GM21576 (cell line): ENCODE results near the gene SERPINH1.

Experiments
- ATAC-seq: cut with Tn5 transposase; IDR thresholded peaks from one replicate; pipeline ENCODE4 v1.9.1; 2021; ENCODE audit warnings: mild to moderate bottlenecking, moderate library complexity; ENCODE audit not compliant: unreplicated experiment

Gene SERPINH1

DNA sequence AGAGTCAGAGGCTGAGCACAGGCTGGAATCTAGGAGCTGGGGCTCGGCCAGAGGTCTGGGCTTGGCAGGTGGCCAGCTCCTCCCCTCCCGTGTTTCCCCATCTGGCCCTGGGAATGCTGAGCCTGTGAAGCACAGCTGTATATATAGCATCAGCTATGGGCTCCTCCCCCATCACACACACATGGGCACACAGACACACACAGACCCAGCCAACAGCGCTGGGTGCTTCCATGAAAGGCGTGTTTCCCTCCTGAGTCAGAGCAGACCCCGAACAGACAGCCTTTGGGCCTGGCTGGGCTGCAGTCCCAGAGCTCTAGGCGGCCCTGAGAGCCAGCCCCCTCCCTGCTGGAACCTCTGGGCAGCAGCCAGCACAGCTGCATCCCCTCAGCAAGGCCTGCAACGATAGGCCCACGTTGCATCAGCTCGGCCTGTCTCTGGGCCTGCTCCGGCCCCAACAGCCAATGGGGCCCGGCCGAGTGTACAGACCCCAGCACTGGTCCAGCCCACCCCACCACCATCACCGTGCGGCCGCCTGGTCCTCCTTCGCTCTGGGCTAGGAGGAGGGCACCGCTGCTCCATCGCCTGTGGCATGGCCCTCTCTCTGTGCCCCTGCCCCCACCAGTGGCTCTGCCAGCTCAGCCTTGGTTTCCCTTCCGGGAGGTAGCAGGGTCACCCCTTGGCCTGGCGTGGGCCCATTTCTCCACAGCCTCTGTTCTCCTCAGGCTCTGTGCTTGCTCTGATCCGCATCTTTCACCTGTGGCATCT, 7.6 kb upstream of the SERPINH1 start:
- no peak for ATAC-seq

DNA sequence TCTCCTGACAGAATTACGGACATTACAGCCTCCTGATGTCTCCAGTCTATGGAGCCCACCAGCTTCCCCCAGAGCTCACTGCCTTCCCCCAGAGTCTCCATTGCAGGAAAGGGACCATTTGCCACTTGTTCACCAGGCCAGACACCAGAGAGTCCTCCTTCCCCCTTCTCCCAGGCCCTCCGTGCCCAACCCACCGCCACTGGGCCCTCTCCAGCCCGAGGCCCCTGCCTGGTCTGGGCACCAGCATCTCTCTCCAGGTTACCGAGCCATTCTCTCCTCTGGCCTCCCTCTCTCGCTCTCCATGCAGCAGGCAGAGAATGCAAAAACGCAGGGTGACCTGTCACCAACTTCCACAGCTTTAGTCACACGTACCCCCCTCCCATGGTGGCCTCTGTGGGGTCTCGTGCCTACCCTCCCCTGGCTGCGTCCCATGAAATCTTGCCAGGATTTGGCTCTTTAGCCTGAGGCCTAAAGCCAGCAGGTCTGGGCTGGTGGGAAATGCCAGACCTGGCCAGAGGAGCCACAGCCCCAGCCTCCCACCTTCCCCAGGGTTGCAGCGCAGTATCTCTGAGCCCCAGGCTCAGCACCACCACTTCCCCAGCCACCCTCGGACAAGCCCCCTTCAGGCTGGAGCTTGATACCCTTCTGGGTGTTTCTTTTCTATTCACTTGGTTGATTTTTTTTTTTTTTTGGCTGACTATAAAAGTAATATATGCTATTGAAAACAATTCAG, 6.8 kb upstream of the SERPINH1 start:
- ATAC-seq = no peak

DNA sequence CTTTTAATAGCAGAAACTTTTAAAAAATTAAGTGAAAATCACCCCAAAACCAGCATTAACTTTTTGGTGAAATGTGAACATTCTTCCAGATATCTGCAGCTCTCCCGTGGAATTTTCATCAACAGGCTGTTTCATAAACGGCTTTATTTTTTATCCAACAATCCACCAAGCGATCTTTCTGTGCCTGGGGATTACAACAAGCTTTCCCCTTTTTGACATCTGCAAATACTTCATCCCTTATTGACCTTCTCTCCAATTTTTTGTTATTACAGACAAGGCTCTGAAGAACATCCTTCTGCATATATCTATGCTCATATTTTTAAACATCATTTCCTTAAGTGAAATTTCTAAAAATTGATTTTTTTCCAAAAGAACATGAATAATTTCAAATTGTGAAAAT, 5.8 kb upstream of the SERPINH1 start:
- ATAC-seq = no peak

DNA sequence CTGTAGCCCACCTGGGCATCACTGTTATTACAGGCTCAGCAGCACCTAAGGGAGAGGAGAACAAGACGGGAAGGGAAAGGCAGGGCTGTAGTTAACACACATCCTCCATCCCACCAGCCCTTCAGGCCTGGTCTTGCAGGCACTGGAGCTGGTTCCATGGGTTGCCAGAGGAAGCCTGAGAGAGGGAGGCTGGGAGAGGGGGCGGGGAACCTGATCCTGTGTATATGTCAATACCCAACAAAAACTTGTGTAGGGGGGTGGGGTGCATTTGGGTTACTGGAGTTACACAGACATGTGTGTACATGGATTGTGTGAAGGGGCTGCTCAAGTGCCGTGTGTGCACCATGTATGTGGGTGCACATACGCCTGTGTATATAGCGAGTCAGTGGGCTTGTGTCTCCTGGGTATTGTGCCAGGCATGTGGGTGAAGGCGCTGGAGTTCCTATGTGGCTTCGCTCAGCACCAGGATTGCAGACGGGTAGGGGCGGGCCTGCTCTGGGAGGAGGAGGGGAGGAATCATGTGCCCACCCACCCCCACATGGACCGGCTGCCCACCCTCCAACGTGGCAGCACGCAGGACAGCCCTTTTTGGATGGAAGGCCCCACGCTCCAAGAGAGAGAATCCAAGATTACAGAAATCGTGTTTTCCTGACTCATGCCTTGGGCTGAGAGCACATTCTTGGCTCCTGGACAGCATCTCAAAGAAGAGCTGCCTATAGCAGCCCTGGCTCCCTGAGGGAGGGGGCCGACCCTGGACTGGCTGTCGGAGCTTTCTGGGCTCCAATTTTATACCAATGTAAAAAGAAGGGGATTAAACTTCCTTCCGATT, 4.2 kb upstream of the SERPINH1 start:
- no peak for ATAC-seq

DNA sequence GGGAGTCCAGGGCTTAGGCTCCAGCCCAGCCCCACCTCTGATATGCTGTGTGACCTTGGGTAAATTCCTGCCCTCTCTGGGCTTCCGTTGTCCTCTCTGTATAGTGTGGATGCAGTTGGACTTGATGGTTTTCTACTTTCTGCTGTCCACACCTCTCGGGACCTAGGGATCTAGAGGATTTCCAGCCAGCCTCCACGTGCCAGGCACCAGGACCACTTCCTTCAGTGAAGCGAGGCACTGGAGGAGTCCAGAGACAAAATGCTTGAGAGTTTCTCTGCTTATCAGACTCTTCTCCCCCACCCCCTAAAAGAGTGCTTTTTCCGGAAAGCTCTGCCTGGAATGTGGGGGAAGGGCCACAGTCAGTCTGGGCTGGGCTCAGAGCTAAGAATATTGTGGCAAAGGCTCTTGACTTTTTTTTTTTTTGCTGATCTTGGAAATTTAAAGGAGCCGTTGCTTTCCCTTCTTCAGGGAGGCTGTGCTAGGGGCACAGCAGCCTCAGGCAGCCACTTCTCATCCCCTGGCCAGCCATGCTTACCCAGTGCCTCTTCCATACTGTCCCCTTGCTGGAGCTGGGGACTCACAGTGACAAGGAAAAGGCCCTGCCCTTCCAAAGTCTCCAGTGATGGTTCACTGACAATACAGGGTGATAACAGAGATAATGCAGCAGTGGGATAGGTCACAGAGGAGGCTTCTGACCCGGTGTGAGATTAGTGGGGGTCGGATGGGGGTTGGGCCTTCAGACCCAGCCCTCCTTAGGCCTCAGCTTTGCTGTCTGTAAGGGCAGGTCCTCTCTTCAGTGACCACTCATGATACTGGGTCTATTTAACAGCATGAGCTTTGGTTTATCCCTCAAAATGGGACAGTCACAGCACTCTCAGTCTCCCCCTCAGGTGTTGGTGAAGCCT, 2.9 kb upstream of the SERPINH1 start:
- ATAC-seq = no peak

GRCh38 chr11:75560644-75561043, 1.4 kb upstream of the SERPINH1 start:
- ATAC-seq = no peak

GRCh38 chr11:75561426-75562047, 516 bp upstream of the SERPINH1 start:
- no peak for ATAC-seq

DNA sequence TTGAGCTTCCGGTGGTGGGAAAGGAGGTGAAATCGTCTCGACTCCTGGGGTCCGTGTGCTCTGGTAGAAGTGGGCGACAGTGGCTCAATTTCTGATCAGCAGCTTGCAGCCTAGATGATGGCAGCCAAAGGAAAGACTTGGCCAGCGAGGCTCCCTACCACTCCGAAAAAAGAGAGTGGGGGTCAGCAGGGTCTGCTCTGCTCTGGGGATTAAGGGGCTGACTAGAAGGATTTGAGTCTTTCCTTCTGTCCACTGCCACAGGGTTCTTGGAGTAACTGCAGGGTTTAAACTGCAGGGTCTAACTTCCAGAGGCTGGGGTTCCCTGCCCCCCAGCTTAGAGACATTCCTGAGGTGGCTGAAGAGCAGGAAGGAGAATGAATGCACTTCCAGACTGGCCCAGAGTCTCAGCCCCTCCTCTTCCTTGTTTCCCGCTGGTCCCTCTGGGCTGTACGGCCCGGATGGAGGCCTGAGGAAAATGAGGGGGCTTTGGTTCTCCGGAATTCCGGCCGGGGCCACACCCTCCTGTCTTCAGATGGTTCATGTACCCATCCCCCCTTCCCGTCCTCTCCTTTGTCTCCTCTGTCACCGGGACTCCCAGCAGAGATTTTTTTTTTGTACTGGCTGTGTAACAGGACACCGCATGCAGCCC, 907 bp downstream of the SERPINH1 start:
- no peak for ATAC-seq

DNA sequence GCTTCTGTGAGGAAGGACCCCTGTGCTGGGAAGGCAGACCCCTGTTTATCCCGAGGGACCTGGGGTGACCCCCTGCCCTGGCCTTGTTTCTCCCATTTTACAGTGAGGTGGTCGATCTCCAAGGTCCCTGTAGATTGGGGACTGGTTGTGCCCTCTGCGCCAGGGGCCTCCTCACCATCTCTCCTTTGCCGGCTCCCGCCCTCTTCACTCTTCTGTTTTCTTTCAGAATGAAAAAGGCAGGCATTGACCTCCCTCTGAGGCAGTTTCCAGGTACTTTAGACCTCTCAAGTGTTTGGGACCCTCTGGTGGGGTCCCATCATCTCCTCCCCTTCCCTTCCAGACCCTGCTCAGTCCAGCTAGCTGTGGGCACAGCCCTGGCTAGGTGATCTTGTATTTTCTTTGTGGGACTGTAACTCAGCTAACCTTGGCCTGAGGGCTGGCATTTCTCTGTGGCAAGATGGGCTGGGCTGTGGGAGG, 1.5 kb downstream of the SERPINH1 start:
- no peak for ATAC-seq

DNA sequence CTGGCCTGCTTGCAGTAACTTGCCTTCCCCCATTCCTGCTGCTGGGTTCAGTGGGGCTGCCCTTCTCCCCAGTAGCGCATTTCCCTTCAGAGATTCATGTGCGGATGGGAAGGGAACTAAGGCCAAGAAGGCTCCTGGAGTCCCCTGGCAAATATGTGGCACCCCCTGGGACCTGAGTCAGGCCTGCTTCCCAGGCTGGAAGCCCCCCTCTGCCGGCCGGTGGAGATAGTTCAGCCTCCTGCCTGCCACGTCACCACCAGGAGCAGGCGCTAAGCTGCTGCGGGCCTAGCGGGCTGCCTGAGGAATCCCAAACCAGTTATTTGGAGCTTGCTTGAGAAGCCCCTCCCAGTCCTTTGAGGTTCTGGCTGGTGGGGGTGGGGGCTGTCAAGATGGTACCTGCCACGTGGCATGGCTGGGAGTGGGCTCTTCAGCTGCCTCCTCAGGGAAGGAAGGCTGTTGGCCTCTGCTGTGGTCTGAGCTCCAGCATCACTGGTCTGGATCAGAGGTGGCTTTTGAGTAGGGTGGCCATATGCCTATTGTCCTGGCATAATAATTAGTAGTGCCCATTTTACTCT, 2.0 kb downstream of the SERPINH1 start:
- no peak for ATAC-seq

GRCh38 chr11:75565221-75565814, 3.3 kb downstream of the SERPINH1 start:
- no peak for ATAC-seq

DNA sequence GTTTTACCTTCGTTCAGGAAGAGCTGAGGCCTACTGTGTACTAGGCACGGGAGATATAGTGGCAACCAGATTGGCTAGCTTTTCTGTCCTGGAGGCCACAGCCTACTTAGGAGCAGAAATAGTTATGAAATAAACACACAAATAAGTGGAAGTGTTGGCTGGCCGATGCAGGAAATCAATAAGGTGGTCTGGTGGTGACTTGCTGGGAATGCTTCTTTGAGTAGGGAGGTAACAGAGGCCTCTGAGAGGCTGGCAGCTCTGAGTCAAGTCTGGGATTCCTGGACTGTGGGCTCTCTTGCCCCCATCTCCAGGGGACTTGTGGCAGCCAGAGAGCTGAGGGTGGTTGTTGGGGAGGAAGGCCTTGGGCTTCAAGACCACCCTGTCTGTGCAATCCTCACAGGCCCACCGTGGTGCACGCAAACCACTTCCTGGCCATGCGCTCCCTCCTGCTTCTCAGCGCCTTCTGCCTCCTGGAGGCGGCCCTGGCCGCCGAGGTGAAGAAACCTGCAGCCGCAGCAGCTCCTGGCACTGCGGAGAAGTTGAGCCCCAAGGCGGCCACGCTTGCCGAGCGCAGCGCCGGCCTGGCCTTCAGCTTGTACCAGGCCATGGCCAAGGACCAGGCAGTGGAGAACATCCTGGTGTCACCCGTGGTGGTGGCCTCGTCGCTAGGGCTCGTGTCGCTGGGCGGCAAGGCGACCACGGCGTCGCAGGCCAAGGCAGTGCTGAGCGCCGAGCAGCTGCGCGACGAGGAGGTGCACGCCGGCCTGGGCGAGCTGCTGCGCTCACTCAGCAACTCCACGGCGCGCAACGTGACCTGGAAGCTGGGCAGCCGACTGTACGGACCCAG, 4.1 kb downstream of the SERPINH1 start:
- no peak for ATAC-seq

DNA sequence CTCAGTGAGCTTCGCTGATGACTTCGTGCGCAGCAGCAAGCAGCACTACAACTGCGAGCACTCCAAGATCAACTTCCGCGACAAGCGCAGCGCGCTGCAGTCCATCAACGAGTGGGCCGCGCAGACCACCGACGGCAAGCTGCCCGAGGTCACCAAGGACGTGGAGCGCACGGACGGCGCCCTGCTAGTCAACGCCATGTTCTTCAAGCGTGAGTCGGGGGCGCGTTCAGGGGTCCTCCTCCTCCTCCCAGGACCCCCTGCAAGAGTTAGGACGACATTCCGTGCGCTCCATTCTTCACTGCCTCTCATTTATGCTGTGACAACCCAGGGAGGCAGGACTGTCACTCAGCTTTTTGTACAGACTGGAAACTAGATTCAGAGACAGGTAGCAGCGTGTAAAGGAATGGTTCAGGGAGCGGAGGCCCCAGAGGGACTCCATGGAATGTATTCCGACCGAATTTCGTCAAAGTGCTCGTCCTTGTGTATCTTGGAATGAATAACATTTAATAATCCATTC, 4.8 kb downstream of the SERPINH1 start:
- ATAC-seq = no peak

GRCh38 chr11:75567971-75568370, 5.9 kb downstream of the SERPINH1 start:
- ATAC-seq = no peak

DNA sequence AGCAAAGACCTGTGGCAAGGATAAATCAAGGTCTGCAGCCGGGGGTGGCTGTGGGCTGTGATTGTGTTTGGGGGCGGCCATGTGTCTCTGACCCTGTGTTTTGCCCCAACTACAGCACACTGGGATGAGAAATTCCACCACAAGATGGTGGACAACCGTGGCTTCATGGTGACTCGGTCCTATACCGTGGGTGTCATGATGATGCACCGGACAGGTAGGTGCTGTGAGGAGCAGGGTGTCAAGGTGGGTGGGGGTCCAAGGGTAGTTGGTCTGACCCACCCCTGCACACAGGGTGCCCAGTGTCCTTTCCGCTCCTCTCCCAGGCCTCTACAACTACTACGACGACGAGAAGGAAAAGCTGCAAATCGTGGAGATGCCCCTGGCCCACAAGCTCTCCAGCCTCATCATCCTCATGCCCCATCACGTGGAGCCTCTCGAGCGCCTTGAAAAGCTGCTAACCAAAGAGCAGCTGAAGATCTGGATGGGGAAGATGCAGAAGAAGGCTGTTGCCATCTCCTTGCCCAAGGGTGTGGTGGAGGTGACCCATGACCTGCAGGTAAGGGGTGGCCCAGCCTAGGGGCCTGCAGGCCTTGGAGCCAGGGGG, 6.7 kb downstream of the SERPINH1 start:
- ATAC-seq = no peak

GRCh38 chr11:75570559-75571139, 8.6 kb downstream of the SERPINH1 start:
- no peak for ATAC-seq

GRCh38 chr11:75571625-75572024, 9.6 kb downstream of the SERPINH1 start:
- ATAC-seq = no peak
